ENCODE data around the gene GART.
"Not testable (repeated sequence)": the region's sequence is repeated elsewhere in the genome, so short reads cannot be mapped to it uniquely, and the experiment has no call there.

Gene GART

DNA sequence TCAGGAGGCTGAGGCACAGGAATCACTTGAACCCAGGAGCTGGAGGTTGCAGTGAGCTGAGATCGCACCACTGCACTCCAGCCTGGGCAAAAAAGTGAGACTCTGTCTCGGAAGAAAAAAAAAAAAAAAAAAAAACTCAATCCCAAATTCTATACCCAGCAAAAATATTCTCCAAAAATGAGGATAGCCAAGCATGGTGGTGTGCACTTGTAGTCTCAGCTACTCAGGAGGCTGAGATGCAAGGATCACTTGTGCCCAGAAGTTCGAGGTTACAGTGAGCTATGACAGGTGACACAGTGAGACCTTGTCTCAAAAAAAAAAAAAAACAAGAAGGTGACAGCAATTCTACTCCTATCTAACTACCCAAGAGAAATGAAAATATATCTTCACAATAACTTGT, 68.6 kb downstream of the GART start:
- DNase-seq = no peak

GRCh38 chr21:33470701-33471100, 71.2 kb downstream of the GART start:
- DNase-seq = no peak

DNA sequence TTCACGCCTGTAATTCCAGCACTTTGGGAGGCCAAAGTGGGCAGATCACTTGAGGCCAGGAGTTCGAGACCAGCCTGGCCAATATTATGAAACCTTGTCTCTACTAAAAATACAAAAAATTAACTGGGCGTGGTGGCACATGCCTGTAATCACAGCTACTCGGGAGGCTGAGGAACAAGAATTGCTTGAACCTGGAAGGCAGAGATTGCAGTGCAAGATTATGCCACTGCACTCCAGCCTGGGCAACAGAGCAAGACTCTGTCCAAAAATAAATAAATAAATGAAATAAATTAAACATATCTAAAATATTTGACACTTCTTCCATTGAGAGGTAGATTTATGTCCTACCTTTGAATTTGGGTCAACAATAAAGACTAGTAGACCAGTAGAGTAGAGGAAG, 72.7 kb downstream of the GART start:
- not testable (repeated sequence) for DNase-seq

- DNase-seq = no peak
Measured at GRCh38 chr21:33461538-33462250, 80.2 kb downstream of the GART start.

GRCh38 chr21:33458861-33459260, 83.1 kb downstream of the GART start:
- no peak for DNase-seq

GRCh38 chr21:33455686-33456446, 86.1 kb downstream of the GART start:
- no peak for DNase-seq
